GM19351 (cell line): ENCODE measurements around the gene EPHA5.

ENCODE experiments used
- ATAC-seq: cut with Tn5 transposase; IDR thresholded peaks from one replicate; pipeline ENCODE4 v1.9.1; 2021; ENCODE audit warnings: mild to moderate bottlenecking, moderate library complexity; ENCODE audit not compliant: unreplicated experiment

Gene EPHA5

DNA sequence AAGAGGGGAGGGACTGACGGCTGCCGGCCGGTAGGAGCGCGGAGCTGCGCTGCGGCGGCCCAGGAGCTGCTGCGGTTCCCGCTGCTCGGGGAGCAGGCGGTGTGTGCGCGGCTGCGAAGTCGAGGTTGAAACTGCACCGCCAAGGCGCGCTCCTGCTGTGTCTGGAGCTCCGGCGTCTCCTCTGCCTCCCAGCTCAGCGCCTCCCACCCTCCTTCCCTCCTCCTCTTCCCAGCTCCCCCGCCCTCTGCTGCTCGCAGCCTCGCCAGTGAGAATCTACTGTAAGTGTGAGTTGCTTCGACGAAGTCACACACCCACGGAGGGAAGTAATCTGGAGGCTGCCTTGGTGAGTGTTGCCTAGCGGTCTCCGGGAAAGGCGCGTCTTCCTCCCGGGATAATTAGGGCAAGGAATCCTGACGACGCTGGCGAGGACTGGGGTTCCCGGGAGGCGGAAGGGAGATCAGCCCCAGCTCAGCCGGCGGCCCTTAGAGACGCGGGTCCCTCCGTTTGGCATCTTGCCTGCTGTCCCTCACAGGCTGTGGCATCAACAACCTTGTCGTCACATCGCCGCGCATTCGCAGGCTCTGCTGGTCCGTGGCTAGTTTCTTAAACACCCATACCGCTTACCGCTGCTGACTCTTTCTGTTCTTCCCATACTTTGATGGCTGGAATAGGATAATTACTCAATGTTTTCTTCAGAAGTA is at the start of gene EPHA5:
TSS of gene EPHA5 (minus strand) at position 159 of the 701 bp plus-strand sequence. CDS start 747 bp downstream, outside the sequence.
- no peak for ATAC-seq

GRCh38 chr4:65719635-65720034 is 49.3 kb upstream of the EPHA5 start:
- no peak for ATAC-seq

DNA sequence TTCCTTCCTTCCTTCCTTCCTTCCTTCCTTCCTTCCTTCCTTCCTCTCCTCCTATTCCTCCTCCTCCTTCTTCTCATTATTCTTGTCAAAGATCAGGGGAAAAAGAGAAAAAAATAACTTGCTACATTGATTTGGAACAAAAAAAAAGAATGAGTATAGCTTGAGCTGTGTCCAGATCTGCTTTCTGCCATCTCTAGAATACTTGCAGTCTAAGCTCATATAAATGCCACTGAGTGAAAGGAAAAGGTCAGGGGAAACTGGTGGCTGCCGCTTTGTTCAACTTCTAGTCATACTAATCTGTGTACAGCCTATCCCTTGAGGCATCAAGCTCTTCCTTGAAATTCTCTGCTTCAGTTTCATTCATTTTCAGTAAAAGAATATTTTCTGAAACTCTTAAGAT is 28.3 kb upstream of the EPHA5 start:
- ATAC-seq: no peak

DNA sequence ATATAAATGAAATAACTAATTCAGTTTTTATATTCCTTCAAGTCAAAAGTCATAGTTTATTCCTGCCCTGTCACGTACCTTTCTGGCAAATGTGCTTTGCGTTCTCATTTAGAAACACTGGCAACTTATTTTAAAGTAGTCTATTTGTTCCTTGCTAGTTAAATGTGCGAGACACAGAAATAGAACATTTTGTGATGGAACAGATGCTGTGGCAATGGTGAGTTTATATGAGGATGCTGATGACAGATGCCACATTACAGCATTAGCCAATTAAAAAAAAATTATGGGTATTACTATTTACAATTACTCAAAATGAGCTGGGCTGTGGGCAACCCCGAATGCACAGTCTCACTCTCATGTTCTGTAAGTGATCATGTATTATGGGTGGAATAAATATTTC is 26.1 kb upstream of the EPHA5 start:
- no peak for ATAC-seq

- no peak for ATAC-seq
Measured at GRCh38 chr4:65671372-65671771, 1.1 kb upstream of the EPHA5 start.

GRCh38 chr4:65670020-65670330 is 314 bp downstream of the EPHA5 start:
- no peak for ATAC-seq

GRCh38 chr4:65669111-65670019 is 924 bp downstream of the EPHA5 start:
- ATAC-seq: no peak

DNA sequence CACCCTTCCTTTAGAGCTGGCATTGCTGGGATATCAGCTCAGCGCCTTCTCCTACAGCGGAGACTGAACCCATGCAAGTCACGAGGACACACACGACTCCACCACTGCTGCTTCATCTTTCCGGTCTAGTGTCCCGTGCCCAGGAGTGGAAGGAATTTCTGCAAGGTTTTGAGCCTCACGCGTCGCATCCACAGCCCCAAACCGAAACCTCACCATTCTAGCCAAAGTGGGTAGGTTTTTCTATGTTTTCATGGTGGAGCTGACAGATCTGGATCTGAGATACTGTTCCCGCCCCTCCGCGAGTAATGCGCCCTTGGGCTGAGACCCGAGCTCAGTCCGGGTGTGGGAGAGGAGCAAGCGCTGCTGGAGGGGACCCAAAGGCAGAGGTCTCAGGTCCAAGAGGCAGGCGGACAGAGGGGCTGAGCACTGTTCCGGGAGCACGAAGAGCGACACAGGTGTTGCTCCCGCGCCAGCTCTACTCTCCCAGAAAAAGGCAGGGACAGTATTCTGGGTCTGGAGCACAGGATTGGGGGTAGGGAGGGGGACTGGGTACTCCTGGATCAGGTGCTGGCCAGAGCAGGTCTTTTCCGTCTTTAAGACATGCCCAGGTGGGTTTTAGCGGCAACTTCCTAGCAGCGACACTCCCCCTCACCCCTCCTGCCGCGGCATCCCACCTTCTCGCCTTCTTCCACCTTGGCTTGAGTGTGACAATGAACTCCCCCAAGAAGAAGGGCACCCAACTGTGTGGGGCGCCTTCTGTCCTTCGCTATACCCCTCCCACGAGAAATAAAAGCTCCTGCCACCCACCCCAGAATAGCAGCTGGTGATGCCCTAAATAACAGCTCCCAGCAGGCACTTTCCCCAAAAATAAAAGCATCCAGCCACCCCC is 1.8 kb downstream of the EPHA5 start:
- no peak for ATAC-seq

- no peak for ATAC-seq
Measured at GRCh38 chr4:65667506-65668041, 2.7 kb downstream of the EPHA5 start.

GRCh38 chr4:65665771-65666523 is 4.3 kb downstream of the EPHA5 start:
- ATAC-seq: no peak

- no peak for ATAC-seq
Measured at GRCh38 chr4:65661471-65661870, 8.8 kb downstream of the EPHA5 start.

- ATAC-seq: no peak
Measured at GRCh38 chr4:65658117-65658516, 12.2 kb downstream of the EPHA5 start.

DNA sequence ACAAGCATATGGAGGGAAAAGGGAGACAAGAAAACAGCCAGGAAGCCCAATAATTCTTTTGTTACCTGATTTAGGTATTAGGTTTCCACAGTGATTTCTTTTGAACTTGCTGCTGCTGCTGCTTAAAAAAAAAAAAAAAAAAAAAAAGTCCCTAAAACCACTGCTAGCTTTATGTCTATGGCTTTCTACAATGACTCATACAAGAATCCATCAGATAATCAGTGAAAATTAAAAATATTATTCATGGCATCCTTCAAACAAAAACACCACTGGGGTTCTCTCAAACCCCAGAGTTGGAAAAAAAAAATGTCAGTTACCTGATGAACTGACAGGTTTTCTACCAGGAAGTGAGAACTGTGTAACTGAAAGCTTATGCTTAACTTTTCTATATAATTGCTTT is 14.3 kb downstream of the EPHA5 start:
- ATAC-seq: no peak

GRCh38 chr4:65654976-65655375 is 15.3 kb downstream of the EPHA5 start:
- ATAC-seq: no peak

DNA sequence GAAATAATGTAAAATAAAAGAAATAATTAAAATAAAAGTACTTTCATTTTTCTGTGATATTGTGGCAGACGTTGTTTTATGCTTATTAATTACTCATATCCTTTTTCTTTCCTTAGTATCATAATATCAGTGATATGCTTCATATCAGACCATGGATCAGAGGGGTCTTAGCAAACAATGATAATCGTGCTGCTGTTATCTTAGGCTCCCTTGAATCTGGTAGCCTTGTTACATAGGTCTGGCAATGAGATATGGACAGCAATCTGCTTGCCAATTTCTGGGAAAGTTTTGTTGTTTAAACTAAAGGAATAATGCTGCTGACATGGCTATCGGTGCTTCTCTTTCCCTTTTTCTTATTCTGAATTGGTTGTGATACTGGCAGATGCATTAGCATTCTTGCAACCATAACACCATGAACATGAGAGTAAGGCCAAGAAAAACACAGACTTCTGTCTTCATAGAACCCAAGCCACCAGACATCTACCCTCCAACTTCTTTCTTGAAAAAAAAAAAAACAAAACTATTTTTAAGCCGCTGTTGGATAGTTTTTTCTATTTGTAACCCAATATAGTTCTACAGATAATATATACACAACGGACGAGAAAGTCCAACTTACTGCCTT is 16.4 kb downstream of the EPHA5 start:
- no peak for ATAC-seq

- ATAC-seq: no peak
Measured at GRCh38 chr4:65651751-65652150, 18.5 kb downstream of the EPHA5 start.

GRCh38 chr4:65651031-65651430 is 19.3 kb downstream of the EPHA5 start:
- no peak for ATAC-seq

DNA sequence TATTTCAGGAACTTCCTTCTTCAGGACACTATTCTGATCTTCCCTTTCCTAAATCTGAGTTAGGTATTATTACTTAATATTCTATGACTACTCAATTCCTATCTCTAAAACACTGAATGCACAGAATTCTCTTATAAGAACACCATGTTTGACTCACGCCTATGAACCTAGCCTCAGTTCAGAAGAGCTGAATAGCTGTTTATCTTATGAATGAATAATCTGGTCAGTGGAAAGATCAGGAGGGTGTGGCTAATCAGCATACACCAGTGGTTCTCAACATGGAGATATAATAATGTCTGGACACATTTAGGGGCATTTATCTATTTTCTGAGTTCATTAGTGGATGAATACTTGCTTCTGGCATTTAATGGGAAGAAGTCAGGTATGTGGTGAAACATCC is 24.2 kb downstream of the EPHA5 start:
- ATAC-seq: no peak

DNA sequence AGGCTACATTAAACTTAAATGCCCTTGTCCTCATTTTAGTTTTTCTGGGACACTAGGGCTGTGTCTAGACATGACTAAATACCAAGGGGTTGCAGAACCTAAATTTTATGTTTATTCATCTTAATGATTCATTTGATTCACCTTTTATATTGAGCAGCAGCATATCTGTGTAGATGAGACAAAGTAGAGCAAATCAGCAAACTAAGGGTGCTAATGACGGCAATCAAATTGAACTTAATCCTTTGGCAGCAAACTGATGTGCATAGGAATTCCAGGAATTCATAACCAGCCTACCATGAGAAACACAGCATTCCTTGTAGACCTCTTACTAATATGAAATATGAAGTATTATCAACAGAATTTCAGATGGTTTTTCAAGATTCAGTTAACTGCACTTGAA is 25.1 kb downstream of the EPHA5 start:
- ATAC-seq: no peak
